ENCODE measurements around the gene TWNK. TPM values are rescaled to one million over a fixed set of nuclear protein-coding genes. Genes with fewer than 3 reads are reported as not detected.
A peak's percentile ranks its signal among the peaks of the same experiment; 100 is the strongest.

Gene TWNK
- total and polyA plus RNA-seq, 9 of the 15 experiments (the other 6 are each of a cell fraction or from before 2014, with no cell fraction given): 11.6 to 34.7 (median 17.4) TPM

DNA sequence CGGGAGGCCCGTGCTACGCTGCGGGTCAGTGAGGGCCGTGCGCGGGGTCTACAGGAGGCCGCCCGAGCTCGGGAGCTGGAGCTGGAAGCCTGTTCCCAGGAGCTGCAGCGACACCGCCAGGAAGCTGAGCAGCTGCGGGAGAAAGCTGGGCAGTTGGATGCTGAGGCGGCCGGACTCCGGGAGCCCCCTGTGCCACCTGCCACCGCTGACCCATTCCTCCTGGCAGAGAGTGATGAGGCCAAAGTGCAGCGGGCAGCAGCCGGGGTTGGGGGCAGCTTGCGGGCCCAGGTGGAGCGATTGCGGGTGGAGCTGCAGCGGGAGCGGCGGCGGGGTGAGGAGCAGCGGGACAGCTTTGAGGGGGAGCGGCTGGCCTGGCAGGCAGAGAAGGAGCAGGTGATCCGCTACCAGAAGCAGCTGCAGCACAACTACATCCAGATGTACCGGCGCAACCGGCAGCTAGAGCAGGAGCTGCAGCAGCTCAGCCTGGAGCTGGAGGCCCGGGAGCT lies 19.3 kb downstream of the TWNK start:
- H3K27me3 ChIP-seq (ENCODE audit: control insufficient read depth in 2 of 2, insufficient read depth in 2 of 2, low read length in 2 of 2): no peaks in the 10 kb centered on the region
- H3K79me2 ChIP-seq (ENCODE audit: control insufficient read depth, insufficient read depth, low read length): peaks cover 14% of the 10 kb centered on the region
- 0 out of 2 replicates have a peak, but pooled peaks have one; percentile 5 for TF ChIP-seq RBFOX2 (IDR thresholded peaks at IDR 0.05; ENCODE audit: low read depth, low read length)
- TF ChIP-seq, protein P1, sequence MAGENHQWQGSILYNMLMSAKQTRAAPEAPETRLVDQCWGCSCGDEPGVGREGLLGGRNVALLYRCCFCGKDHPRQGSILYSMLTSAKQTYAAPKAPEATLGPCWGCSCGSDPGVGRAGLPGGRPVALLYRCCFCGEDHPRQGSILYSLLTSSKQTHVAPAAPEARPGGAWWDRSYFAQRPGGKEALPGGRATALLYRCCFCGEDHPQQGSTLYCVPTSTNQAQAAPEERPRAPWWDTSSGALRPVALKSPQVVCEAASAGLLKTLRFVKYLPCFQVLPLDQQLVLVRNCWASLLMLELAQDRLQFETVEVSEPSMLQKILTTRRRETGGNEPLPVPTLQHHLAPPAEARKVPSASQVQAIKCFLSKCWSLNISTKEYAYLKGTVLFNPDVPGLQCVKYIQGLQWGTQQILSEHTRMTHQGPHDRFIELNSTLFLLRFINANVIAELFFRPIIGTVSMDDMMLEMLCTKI (IDR thresholded peaks at IDR 0.05; ENCODE audit: partially characterized antibody): no peak
- TF ChIP-seq, protein P2, sequence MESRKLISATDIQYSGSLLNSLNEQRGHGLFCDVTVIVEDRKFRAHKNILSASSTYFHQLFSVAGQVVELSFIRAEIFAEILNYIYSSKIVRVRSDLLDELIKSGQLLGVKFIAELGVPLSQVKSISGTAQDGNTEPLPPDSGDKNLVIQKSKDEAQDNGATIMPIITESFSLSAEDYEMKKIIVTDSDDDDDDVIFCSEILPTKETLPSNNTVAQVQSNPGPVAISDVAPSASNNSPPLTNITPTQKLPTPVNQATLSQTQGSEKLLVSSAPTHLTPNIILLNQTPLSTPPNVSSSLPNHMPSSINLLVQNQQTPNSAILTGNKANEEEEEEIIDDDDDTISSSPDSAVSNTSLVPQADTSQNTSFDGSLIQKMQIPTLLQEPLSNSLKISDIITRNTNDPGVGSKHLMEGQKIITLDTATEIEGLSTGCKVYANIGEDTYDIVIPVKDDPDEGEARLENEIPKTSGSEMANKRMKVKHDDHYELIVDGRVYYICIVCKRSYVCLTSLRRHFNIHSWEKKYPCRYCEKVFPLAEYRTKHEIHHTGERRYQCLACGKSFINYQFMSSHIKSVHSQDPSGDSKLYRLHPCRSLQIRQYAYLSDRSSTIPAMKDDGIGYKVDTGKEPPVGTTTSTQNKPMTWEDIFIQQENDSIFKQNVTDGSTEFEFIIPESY (CRISPR knock-in tag; IDR thresholded peaks at IDR 0.05): peak; percentile 93
- no peak overlapping the region for H3K27ac ChIP-seq (ENCODE audit: extremely low read depth, low read depth, low read length)
- BruUV-seq (replicated peaks): no TSS peak
- POLR2A ChIA-PET: interaction anchor here (0.6 to 1.5 kb wide), 5 partner anchors 11 to 215 kb away, joined by 3 read pairs; no protein-coding TSS in a partner anchor
- WGBS (ENCODE audit: insufficient coverage, low coverage, missing lambda C conversion rate): 89% methylated on average over 22 of the region's 33 CpGs
- H2AFZ ChIP-seq (ENCODE audit: low read depth, low read length): no peak overlapping the region
- H3K9ac ChIP-seq (ENCODE audit: insufficient read depth in 1 of 2, low read depth in 2 of 2, low read length in 2 of 2): peak overlapping the region in 1 of 2 experiments; percentile 35; a peak in 1 of 4 replicates
- no peak for ATAC-seq
- intact Hi-C loops (cut with micrococcal nuclease) (no loop called here), in situ Hi-C loops (cut with MboI) (no loop called here)
- H4K20me1 ChIP-seq (replicated peaks; ENCODE audit: control insufficient read depth, insufficient read depth, low read length): no peaks in the 10 kb centered on the region
- no peaks in the 10 kb centered on the region for H3K9me1 ChIP-seq (ENCODE audit: control insufficient read depth, insufficient read depth, low read length)
- no peak for DNase-seq (ENCODE audit: extremely low read depth in 1 of 4, low spot score in 3 of 4)
- peaks cover 46% of the 10 kb centered on the region; the same call in 2 of the 3 replicates for H3K36me3 ChIP-seq (ENCODE audit: control insufficient read depth, insufficient read depth, low read length)
- peaks cover 5 to 53% of the 10 kb centered on the region in 2 experiments; a peak in 4 of 5 replicates for H3K4me1 ChIP-seq (replicated peaks in 1 of 2; ENCODE audit: control insufficient read depth in 2 of 2, insufficient read depth in 2 of 2, low read length in 2 of 2)
- H3K4me3 ChIP-seq: no peak overlapping the region
- no peak overlapping the region for H3K4me2 ChIP-seq (ENCODE audit: insufficient read depth, low read length)
- CTCF ChIA-PET (ENCODE audit: low intra/inter-chr PET ratio): no interaction called here
- no peak for FAIRE-seq
- H3K9me3 ChIP-seq (replicated peaks; ENCODE audit: control insufficient read depth, insufficient read depth, low read depth, low read length): no peaks in the 10 kb centered on the region

Data from K562 (cell line).